Activated CD8-positive, alpha-beta memory T cell treated with anti-CD3 and anti-CD28 coated beads, Interleukin-2, amount 50 U/mL, for 4 hours (primary cell): ENCODE measurements around the gene NINJ2.
"Not testable (repeated sequence)": the region's sequence is repeated elsewhere in the genome, so short reads cannot be mapped to it uniquely, and the experiment has no call there.

Experiments
- DNase-seq: peaks from one replicate; pipeline ENCODE4 v3.0.0-alpha.2; 2020

Gene NINJ2

GRCh38 chr12:663293-663871, at the start of gene NINJ2:
Gene NINJ2 (minus strand): TSS chr12:663445. CDS start chr12:663360, 85 bp downstream.
- DNase-seq = no peak

- no peak for DNase-seq
Measured at GRCh38 chr12:712172-712863, 49.1 kb upstream of the NINJ2 start.

GRCh38 chr12:709455-710020, 46.3 kb upstream of the NINJ2 start:
- no peak for DNase-seq

- not testable (repeated sequence) for DNase-seq
Measured at GRCh38 chr12:708084-708483, 44.8 kb upstream of the NINJ2 start.

- DNase-seq = no peak
Measured at GRCh38 chr12:704516-705242, 41.4 kb upstream of the NINJ2 start.

- no peak for DNase-seq
Measured at GRCh38 chr12:701896-702539, 38.8 kb upstream of the NINJ2 start.

GRCh38 chr12:700016-700415, 36.8 kb upstream of the NINJ2 start:
- no peak for DNase-seq

- DNase-seq = not testable (repeated sequence)
Measured at GRCh38 chr12:698222-698621, 35.0 kb upstream of the NINJ2 start.

GRCh38 chr12:697481-697880, 34.2 kb upstream of the NINJ2 start:
- no peak for DNase-seq

GRCh38 chr12:694734-695503, 31.7 kb upstream of the NINJ2 start:
- no peak for DNase-seq

- no peak for DNase-seq
Measured at GRCh38 chr12:693934-694533, 30.8 kb upstream of the NINJ2 start.

- DNase-seq = no peak
Measured at GRCh38 chr12:692274-692673, 29.0 kb upstream of the NINJ2 start.

GRCh38 chr12:690466-690865, 27.2 kb upstream of the NINJ2 start:
- no peak for DNase-seq

- peak; percentile 77 for DNase-seq
Measured at GRCh38 chr12:685388-685787, 22.1 kb upstream of the NINJ2 start.

GRCh38 chr12:684416-684815, 21.2 kb upstream of the NINJ2 start:
- no peak for DNase-seq

- DNase-seq = no peak
Measured at GRCh38 chr12:681568-682256, 18.5 kb upstream of the NINJ2 start.

GRCh38 chr12:678747-679712, 15.8 kb upstream of the NINJ2 start:
- no peak for DNase-seq

- DNase-seq = no peak
Measured at GRCh38 chr12:675562-675961, 12.3 kb upstream of the NINJ2 start.

- peak; percentile 59 for DNase-seq
Measured at GRCh38 chr12:674272-674781, 11.1 kb upstream of the NINJ2 start.

GRCh38 chr12:673849-674248, 10.6 kb upstream of the NINJ2 start:
- DNase-seq = no peak
